Measurements from ENCODE around the gene COPRS. TPM values are rescaled to one million over a fixed set of nuclear protein-coding genes. Genes with fewer than 3 reads are reported as not detected.
"Not testable (repeated sequence)": the region's sequence is repeated elsewhere in the genome, so short reads cannot be mapped to it uniquely, and the experiment has no call there.

The COPRS gene
- total RNA-seq, 4 donors from 2014 or later, result 49.3 to 56.8 (median 50.4) TPM

DNA sequence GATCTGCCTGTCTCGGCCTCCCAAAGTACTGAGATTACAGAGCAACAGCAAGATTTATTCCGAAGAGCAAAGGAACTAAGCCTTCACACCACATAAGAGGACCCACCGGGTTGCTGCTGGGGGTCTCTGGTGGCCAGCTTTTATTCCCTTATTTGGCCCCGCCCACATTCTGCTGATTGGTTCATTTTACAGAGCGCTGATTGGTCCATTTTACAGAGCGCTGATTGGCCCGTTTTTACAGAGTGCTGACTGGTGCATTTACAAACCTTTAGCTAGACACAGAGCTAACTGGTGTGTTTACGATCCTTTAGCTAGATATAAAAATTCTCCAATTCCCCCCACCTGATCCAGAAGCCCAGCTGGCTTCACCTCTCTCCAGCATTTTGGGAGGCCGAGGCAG, 26.3 kb downstream of the COPRS start:
- no peak for DNase-seq (ENCODE audit: low spot score in 2 of 2)
- WGBS, 2 donors, result 83 to 84% methylated on average over 9 of the region's 9 CpGs
- intact Hi-C loops (cut with DNase I; ENCODE audit: low total_unique reads), result no loop called here
- H3K4me3 ChIP-seq (ENCODE audit: low read depth, poor library complexity, severe bottlenecking), result no peak overlapping the region
- TF ChIP-seq POLR2A (IDR thresholded peaks at IDR 0.05), result no peak
- TF ChIP-seq, protein P1, sequence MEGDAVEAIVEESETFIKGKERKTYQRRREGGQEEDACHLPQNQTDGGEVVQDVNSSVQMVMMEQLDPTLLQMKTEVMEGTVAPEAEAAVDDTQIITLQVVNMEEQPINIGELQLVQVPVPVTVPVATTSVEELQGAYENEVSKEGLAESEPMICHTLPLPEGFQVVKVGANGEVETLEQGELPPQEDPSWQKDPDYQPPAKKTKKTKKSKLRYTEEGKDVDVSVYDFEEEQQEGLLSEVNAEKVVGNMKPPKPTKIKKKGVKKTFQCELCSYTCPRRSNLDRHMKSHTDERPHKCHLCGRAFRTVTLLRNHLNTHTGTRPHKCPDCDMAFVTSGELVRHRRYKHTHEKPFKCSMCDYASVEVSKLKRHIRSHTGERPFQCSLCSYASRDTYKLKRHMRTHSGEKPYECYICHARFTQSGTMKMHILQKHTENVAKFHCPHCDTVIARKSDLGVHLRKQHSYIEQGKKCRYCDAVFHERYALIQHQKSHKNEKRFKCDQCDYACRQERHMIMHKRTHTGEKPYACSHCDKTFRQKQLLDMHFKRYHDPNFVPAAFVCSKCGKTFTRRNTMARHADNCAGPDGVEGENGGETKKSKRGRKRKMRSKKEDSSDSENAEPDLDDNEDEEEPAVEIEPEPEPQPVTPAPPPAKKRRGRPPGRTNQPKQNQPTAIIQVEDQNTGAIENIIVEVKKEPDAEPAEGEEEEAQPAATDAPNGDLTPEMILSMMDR (IDR thresholded peaks at IDR 0.05), result no peak

DNA sequence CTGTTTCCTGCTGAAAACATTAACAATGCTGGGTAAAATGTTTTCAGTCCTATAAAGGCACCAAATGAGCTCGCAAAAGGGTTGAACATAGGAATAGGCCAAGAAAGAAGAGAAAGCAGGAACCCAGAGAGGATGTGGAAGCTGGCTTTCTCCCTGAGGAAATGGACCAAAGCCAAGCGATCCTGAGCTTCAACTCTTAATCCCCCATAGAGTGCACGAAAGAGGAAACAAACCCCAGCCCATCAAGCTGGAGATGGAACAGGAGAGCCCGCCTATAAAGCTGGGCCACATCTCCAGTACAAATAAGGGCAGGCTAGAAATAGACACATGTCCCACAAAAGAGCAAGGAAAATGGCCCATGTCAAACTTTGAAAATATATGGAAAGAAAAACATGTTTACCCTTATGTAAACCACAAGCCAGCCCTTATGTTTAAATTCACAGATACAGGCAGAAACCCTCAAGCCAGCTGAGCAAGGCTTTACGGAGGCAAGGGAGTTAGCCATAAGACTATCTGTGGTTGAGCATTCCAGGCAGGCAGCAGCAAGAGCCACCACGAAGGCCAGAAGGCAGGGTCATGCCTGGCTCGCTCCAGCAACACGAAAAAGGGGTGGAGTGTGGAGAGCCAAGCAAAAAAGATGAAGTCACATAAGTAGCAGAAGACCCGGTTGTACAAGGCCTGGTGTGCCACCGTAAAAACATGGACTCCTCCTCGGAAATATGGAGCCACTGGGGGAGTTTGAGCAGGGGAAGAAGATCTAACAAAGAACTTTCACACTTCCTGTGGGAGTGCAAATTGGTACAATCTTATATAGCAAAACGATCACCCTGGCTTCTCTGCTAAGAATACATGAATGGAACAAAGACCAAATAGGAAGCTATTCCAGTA, 27.8 kb downstream of the COPRS start:
- intact Hi-C loops (cut with DNase I; ENCODE audit: low total_unique reads), result no loop called here
- WGBS, 2 donors, result 53 to 55% methylated on average over 12 of the region's 12 CpGs
- no peak for DNase-seq (ENCODE audit: low spot score in 2 of 2)

DNA sequence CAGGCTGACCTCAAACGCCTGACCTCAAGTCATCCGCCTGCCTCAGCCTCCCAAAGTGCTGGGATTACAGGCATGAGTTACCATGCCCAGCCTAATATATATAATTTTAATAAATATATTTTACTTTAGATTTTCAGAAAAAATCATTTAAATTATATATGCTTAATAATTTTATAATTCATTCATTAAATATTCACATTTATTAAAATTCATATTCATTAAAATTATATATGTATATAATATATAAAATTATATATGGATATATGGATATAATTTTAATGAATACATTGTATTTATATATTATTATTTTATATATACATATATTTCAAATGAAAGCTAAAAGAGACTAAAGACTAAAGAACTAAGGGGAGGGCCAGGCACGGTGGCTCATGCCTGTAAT, 29.4 kb downstream of the COPRS start:
- DNase-seq (ENCODE audit: low spot score in 2 of 2), result no peak
- intact Hi-C loops (cut with DNase I; ENCODE audit: low total_unique reads), result no loop called here
- WGBS, 2 donors, result 94 to 99% methylated on average over 3 of the region's 3 CpGs
- TF ChIP-seq POLR2A (IDR thresholded peaks at IDR 0.05), result no peak
- TF ChIP-seq, protein P1 (IDR thresholded peaks at IDR 0.05), result no peak
- no peak overlapping the region for H3K4me3 ChIP-seq (ENCODE audit: low read depth, poor library complexity, severe bottlenecking)

More for the DNA sequence above, 27.8 kb downstream of the COPRS start:
- H3K4me3 ChIP-seq (ENCODE audit: low read depth, poor library complexity, severe bottlenecking), result no peak overlapping the region
- TF ChIP-seq, protein P1 (IDR thresholded peaks at IDR 0.05), result no peak
- TF ChIP-seq POLR2A (IDR thresholded peaks at IDR 0.05), result no peak

DNA sequence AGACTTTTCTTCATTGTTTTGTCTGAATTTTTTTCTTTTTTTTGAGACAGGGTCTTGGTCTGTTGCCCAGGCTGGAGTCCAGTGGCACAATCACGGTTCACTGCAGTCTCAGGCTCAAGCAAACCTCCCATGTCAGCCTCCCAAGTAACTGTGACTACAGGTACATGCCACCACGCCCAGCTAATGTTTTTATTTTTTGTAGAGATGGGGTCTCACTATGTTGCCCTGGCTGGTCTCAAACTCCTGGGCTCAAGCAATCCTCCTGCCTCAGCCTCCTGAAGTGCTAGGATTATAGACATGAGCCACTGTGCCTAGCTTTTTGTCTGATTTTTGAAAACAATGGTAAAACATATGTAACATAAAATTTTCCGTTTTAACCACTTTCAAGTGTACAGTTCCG, 30.1 kb downstream of the COPRS start:
- H3K4me3 ChIP-seq (ENCODE audit: low read depth, poor library complexity, severe bottlenecking); intact Hi-C loops (cut with DNase I; ENCODE audit: low total_unique reads); DNase-seq (ENCODE audit: low spot score in 2 of 2): not testable (repeated sequence)
- WGBS, 2 donors, result 88 to 91% methylated on average over 4 of the region's 4 CpGs

DNA sequence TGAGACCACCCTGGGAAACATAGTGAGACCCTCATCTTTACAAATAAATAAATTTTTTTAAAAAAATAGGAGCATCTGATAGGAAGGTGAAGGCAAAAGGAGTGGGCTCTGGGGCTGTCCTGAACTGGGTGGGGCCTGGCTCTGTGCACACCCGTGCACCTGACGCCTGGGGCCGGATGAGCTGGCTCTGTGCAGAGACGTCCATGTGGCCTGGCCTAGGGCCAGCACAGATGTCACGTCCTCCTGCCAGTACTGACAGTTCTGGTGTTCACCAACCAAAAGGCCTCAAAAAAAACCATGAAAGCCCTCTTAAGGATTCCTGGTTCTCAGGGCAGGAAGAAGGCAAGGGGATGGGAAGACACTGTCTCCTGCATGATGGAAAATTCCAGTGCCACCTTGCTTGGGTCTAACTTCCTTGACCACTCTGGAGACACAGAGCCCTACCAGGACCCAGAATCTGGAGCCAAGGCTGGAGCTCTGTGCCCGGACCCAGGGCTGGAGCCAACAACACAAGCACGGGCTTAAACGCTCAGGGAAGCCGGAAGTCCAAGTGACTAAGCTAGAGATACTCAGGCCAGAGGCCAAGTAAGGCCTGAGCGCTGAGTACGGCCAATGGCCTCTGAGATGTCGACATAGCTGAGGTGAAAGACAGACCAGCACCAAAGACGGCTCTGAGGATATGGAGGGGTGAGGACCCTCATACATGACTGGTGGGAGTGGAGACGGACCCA, 32.9 kb downstream of the COPRS start:
- WGBS, 2 donors, result 58 to 66% methylated on average over 14 of the region's 14 CpGs
- TF ChIP-seq POLR2A (IDR thresholded peaks at IDR 0.05), result no peak
- TF ChIP-seq, protein P1 (IDR thresholded peaks at IDR 0.05), result no peak
- no peak overlapping the region for H3K4me3 ChIP-seq (ENCODE audit: low read depth, poor library complexity, severe bottlenecking)
- DNase-seq (ENCODE audit: low spot score in 2 of 2), result peak in 1 of 2 donors; percentile 24
- intact Hi-C loops (cut with DNase I; ENCODE audit: low total_unique reads), result no loop called here

DNA sequence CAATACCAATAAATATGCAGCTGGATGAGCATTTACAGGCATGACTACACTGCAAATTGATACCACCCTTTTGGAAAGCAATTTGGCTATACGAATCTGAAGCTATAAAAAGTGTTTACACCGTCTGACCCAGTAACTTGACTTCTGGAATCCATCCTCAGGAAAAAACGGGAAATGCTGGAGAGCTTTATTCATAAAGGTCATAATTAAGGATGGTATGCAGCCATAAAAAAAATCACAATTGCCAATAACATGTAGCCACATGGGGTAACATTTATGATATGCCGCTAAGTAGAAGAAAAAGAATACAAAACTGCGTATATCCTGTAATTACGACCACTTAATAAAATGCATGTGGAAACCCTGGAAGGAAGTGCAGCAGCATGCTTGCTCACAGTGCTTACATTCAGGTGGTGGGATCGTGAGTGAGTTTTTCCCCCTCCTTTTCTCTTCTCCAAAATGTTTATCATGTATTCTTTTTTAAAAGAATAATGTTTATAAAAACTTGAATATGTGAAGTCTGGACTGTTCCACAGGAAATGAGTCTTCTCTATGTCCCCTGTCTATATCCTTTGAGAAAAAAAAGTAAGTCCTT, 34.2 kb downstream of the COPRS start:
- no peak overlapping the region for H3K4me3 ChIP-seq (ENCODE audit: low read depth, poor library complexity, severe bottlenecking)
- 23 to 24% methylated on average over 7 of the region's 7 CpGs for WGBS, 2 donors
- no peak for DNase-seq (ENCODE audit: low spot score in 2 of 2)
- intact Hi-C loops (cut with DNase I; ENCODE audit: low total_unique reads), result no loop called here
- TF ChIP-seq, protein P1 (IDR thresholded peaks at IDR 0.05), result no peak
- no peak for TF ChIP-seq POLR2A (IDR thresholded peaks at IDR 0.05)

Data from lower leg skin (tissue), 4 donors.